NOMO-1 (cell line): ENCODE data around the gene NEK10.
"Not testable (repeated sequence)": the region's sequence is repeated elsewhere in the genome, so short reads cannot be mapped to it uniquely, and the experiment has no call there.

ENCODE experiments used
- DNase-seq, 2 experiments: peaks; one replicate each; lab custom pipeline; 2025; ENCODE audit not compliant: unreplicated experiment in 2 of 2; lab: John Stamatoyannopoulos, UW

NEK10 gene

GRCh38 chr3:27368831-27369607, at the start of gene NEK10:
Gene NEK10, minus strand, starts transcription at chr3:27369383. Its CDS starts 16,501 bp downstream, at chr3:27352882.
- peak; percentile 91 to 92 for DNase-seq

- no peak for DNase-seq
Observed at GRCh38 chr3:27415202-27415601, 46.0 kb upstream of the NEK10 start.

GRCh38 chr3:27392950-27393679, 23.9 kb upstream of the NEK10 start:
- peak in 1 of 2 experiments; percentile 24 for DNase-seq

GRCh38 chr3:27392414-27392813, 23.2 kb upstream of the NEK10 start:
- DNase-seq: not testable (repeated sequence)

GRCh38 chr3:27391796-27392195, 22.6 kb upstream of the NEK10 start:
- no peak for DNase-seq

GRCh38 chr3:27387625-27388024, 18.4 kb upstream of the NEK10 start:
- no peak for DNase-seq

GRCh38 chr3:27385504-27385903, 16.3 kb upstream of the NEK10 start:
- peak in 1 of 2 experiments; percentile 69 for DNase-seq

GRCh38 chr3:27384191-27384590, 15.0 kb upstream of the NEK10 start:
- DNase-seq: no peak

GRCh38 chr3:27380433-27381357, 11.5 kb upstream of the NEK10 start:
- DNase-seq: no peak

- DNase-seq: no peak
Observed at GRCh38 chr3:27378331-27378730, 9.1 kb upstream of the NEK10 start.

- no peak for DNase-seq
Observed at GRCh38 chr3:27376109-27376772, 7.1 kb upstream of the NEK10 start.

- DNase-seq: no peak
Observed at GRCh38 chr3:27366062-27366591, 3.1 kb downstream of the NEK10 start.

- no peak for DNase-seq
Observed at GRCh38 chr3:27360113-27361078, 8.8 kb downstream of the NEK10 start.

- no peak for DNase-seq
Observed at GRCh38 chr3:27358372-27358771, 10.8 kb downstream of the NEK10 start.

- peak; percentile 55 to 74 for DNase-seq
Observed at GRCh38 chr3:27357665-27358258, 11.4 kb downstream of the NEK10 start.

- DNase-seq: no peak
Observed at GRCh38 chr3:27356976-27357375, 12.2 kb downstream of the NEK10 start.

- no peak for DNase-seq
Observed at GRCh38 chr3:27354588-27355203, 14.5 kb downstream of the NEK10 start.

- no peak for DNase-seq
Observed at GRCh38 chr3:27354161-27354560, 15.0 kb downstream of the NEK10 start.
